Gastroesophageal sphincter (tissue), 3 donors: Measurements from ENCODE around the gene FBXO3.

ENCODE experiments used
- CTCF ChIP-seq, 4 experiments: fragments of 200-600 bp in 2 of 4; fragments of 450-650 bp in 2 of 4; sonication (generic) in 1 of 4; IDR thresholded peaks; one replicate each; pipeline ENCODE4 v1.5.1; 2017 to 2019; ENCODE audit warnings: antibody characterized with exemption in 4 of 4, mild to moderate bottlenecking in 2 of 4, moderate library complexity in 2 of 4
- EP300 ChIP-seq: sonication (generic); formaldehyde crosslinking; IDR thresholded peaks from one replicate; pipeline ENCODE4 v1.6.1; 2017; ENCODE audit warnings: antibody characterized with exemption, mild to moderate bottlenecking

- TF ChIP-seq CTCF (IDR thresholded peaks at IDR 0.05) = no peak
- no peak for TF ChIP-seq EP300
Measured at GRCh38 chr11:33772300-33772699, 2.0 kb downstream of the FBXO3 start.
